DND-41 (cell line): Measurements from ENCODE around the gene NRL.

ENCODE experiments used
- ATAC-seq: fragments of 200-7000 bp; cut with Tn5 transposase; 3 replicates; pipeline ENCODE4 v1.9.1; 2021; ENCODE audit warnings: low read depth; ENCODE audit not compliant: insufficient read depth
- DNase-seq: peaks from one replicate; pipeline ENCODE4 v3.0.0-alpha.2; 2020
- H2AFZ ChIP-seq: 2 replicates; pipeline ENCODE4 v1.6.0; 2012; ENCODE audit warnings: low read depth, low read length
- H3K27ac ChIP-seq: 2 replicates; pipeline ENCODE4 v1.5.1; 2012; ENCODE audit warnings: low read length, inconsistent platforms
- H3K27me3 ChIP-seq: fragments of 200-600 bp; sonication (generic); 2 replicates; pipeline ENCODE4 v1.6.0; 2012; ENCODE audit warnings: low read length, mild to moderate bottlenecking, inconsistent platforms; ENCODE audit not compliant: insufficient read depth, poor library complexity
- H3K36me3 ChIP-seq: 2 replicates; pipeline ENCODE4 v1.5.1; 2012; ENCODE audit warnings: low read length, inconsistent platforms; ENCODE audit not compliant: insufficient read depth
- H3K4me1 ChIP-seq: 2 replicates; pipeline ENCODE4 v1.5.1; 2012; ENCODE audit warnings: mild to moderate bottlenecking, low read length; ENCODE audit not compliant: insufficient read depth
- H3K4me2 ChIP-seq: 2 replicates; pipeline ENCODE4 v1.6.0; 2012; ENCODE audit warnings: mild to moderate bottlenecking, moderate library complexity, low read length, inconsistent platforms; ENCODE audit not compliant: insufficient read depth
- H3K4me3 ChIP-seq, 2 experiments: fragments of 200-600 bp in 1 of 2; shearing (Covaris generic) in 1 of 2; 2 replicates each; pipeline ENCODE4 v1.5.1; 2012 to 2016; ENCODE audit warnings: inconsistent platforms in 2 of 2, low read length in 2 of 2, mild to moderate bottlenecking in 2 of 2, low read depth in 1 of 2, moderate library complexity in 1 of 2
- H3K79me2 ChIP-seq: 2 replicates; pipeline ENCODE4 v1.6.0; 2012; ENCODE audit warnings: low read length, inconsistent platforms; ENCODE audit not compliant: insufficient read depth
- H3K9ac ChIP-seq: 2 replicates; pipeline ENCODE4 v1.6.0; 2012; ENCODE audit warnings: low read depth, mild to moderate bottlenecking, inconsistent platforms, low read length, moderate library complexity
- H3K9me3 ChIP-seq: 2 replicates; pipeline ENCODE4 v1.5.1; 2012; ENCODE audit warnings: low read length, moderate library complexity, mild to moderate bottlenecking, inconsistent platforms; ENCODE audit not compliant: insufficient read depth, severe bottlenecking
- H4K20me1 ChIP-seq: 2 replicates; pipeline ENCODE4 v1.6.0; 2012; ENCODE audit warnings: low read length; ENCODE audit not compliant: insufficient read depth
- EZH2 ChIP-seq: IDR thresholded peaks from 3 replicates; pipeline ENCODE4 v1.6.1; 2012; ENCODE audit warnings: borderline replicate concordance, low read depth, mild to moderate bottlenecking, moderate library complexity, low read length, inconsistent platforms; ENCODE audit not compliant: severe bottlenecking
- TF ChIP-seq, protein P1 (sequence below): IDR thresholded peaks from 2 replicates; pipeline ENCODE4 v1.5.1; 2012; ENCODE audit warnings: borderline replicate concordance, low read length, moderate library complexity, mild to moderate bottlenecking; ENCODE audit not compliant: poor library complexity, severe bottlenecking; ENCODE audit errors: extremely low read depth

Gene NRL

DNA sequence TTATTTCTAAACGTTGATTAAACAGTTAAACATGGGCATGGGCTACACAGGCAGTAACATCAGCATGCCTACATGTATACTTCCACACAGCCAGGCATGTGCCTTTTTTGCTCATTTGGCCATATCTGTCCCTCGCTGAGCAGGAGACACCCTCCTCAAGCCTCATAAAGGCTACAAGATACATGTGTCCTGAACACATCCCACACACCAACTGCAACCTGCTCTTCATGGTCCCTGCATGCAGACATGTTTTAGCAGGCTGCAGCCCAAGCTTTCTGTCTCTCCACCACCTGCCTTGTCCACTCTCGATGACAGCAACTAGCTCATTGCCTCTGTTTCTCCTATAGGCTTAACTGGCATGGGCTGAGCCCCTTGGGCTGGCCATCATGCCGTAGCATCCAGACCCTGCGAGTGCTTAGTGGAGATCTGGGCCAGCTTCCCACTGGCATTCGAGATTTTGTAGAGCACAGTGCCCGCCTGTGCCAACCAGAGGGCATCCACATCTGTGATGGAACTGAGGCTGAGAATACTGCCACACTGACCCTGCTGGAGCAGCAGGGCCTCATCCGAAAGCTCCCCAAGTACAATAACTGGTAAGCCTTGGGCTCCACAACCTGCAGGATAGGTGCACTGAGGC, 18.1 kb downstream of the NRL start:
- Histone ChIP-seq H3K9ac (no peak overlapping the region), H3K4me2 (peak overlapping the region; percentile 36; the same call in 1 of the 2 replicates), H3K9me3 (no peaks in the 10 kb centered on the region), H3K27ac (no peak overlapping the region), H3K4me1 (peaks cover 24% of the 10 kb centered on the region), H3K79me2 (peaks cover 22% of the 10 kb centered on the region), H3K4me3 (no peak overlapping the region), H2AFZ (no peak overlapping the region), H4K20me1 (no peaks in the 10 kb centered on the region), H3K36me3 (peaks cover 39% of the 10 kb centered on the region), H3K27me3 (no peaks in the 10 kb centered on the region)
- ATAC-seq (no peak), DNase-seq (no peak)
- no peak for TF ChIP-seq EZH2
- TF ChIP-seq, protein P1, sequence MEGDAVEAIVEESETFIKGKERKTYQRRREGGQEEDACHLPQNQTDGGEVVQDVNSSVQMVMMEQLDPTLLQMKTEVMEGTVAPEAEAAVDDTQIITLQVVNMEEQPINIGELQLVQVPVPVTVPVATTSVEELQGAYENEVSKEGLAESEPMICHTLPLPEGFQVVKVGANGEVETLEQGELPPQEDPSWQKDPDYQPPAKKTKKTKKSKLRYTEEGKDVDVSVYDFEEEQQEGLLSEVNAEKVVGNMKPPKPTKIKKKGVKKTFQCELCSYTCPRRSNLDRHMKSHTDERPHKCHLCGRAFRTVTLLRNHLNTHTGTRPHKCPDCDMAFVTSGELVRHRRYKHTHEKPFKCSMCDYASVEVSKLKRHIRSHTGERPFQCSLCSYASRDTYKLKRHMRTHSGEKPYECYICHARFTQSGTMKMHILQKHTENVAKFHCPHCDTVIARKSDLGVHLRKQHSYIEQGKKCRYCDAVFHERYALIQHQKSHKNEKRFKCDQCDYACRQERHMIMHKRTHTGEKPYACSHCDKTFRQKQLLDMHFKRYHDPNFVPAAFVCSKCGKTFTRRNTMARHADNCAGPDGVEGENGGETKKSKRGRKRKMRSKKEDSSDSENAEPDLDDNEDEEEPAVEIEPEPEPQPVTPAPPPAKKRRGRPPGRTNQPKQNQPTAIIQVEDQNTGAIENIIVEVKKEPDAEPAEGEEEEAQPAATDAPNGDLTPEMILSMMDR, result no peak

- TF ChIP-seq EZH2, result no peak
- TF ChIP-seq, protein P1, result no peak
- H2AFZ ChIP-seq, result peak overlapping the region; percentile 85
- H3K27me3 ChIP-seq, result no peaks in the 10 kb centered on the region
- H4K20me1 ChIP-seq, result no peaks in the 10 kb centered on the region
- peak overlapping the region; percentile 67 to 75 for H3K4me3 ChIP-seq
- ATAC-seq (peak; percentile 10), DNase-seq (peak; percentile 63)
- H3K27ac ChIP-seq, result peak overlapping the region; percentile 94
- peaks cover 22% of the 10 kb centered on the region for H3K79me2 ChIP-seq
- H3K4me1 ChIP-seq, result peaks cover 28% of the 10 kb centered on the region
- H3K36me3 ChIP-seq, result peaks cover 32% of the 10 kb centered on the region
- H3K9me3 ChIP-seq, result no peaks in the 10 kb centered on the region
- H3K4me2 ChIP-seq, result peak overlapping the region; percentile 77
- H3K9ac ChIP-seq, result peak overlapping the region; percentile 95
Measured at GRCh38 chr14:24095271-24096068, 19.3 kb downstream of the NRL start.

DNA sequence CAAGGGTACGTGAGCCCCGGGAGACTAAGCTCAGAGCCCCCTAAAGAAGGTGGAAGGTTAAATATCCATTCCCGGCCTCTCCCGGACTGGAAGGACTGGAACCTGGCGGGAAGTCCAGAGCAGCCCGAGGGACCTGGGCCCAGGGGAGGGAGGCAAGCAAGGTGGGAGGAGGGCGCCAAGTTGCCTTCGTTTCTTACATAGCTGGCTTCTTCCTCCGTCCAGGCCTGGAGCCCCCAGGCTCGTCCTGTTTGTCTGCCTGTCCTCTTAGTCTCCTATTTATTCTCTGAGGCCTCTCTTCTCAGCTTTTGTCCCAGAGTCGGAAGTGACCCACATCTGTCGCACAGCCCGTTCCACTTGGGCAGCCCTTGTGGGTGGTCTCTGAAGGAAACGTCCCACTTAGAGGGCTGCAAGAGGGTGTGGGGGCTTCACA, 19.9 kb downstream of the NRL start:
- H3K9ac ChIP-seq, result peak overlapping the region; percentile 95
- H2AFZ ChIP-seq, result peak overlapping the region; percentile 85
- H3K9me3 ChIP-seq, result no peaks in the 10 kb centered on the region
- H3K27ac ChIP-seq, result peak overlapping the region; percentile 94
- no peaks in the 10 kb centered on the region for H3K27me3 ChIP-seq
- peaks cover 22% of the 10 kb centered on the region for H3K79me2 ChIP-seq
- peaks cover 28% of the 10 kb centered on the region for H3K36me3 ChIP-seq
- no peaks in the 10 kb centered on the region for H4K20me1 ChIP-seq
- DNase-seq (no peak), ATAC-seq (peak; percentile 3)
- peak overlapping the region; percentile 67 to 75 for H3K4me3 ChIP-seq
- H3K4me2 ChIP-seq, result peak overlapping the region; percentile 77
- TF ChIP-seq, protein P1, result no peak
- no peak for TF ChIP-seq EZH2
- peaks cover 30% of the 10 kb centered on the region for H3K4me1 ChIP-seq
